Activated CD4-positive, alpha-beta T cell treated with anti-CD3 and anti-CD28 coated beads, Interleukin-2, amount 50 U/mL, for 16 hours (primary cell): Measurements from ENCODE around the gene C2CD4D.

Source experiments
- DNase-seq: peaks from one replicate; pipeline ENCODE4 v3.0.0-alpha.2; 2020

The C2CD4D gene

GRCh38 chr1:151832318-151832980, 7.2 kb downstream of the C2CD4D start:
- DNase-seq, result no peak

DNA sequence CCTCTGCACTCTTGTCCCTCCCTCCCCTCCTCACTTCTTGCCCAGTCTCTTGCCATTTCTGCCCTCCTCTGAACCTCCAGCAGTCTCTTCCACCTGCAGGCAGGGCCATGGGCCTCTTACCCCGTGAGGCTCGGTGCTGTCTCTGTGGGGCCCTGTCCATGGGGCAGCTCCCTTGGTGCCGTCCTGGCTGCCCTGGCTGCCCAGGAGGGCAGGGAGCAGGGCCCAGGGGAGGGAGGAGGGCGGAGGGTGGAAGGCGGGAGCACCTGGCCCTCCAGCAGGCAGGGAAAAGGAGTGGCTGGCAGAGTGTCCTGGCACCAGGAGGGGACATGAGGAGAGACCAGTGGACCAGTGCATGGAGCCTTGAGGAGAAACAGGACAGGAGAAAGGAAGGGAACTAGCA, 8.0 kb downstream of the C2CD4D start, which contains the start of gene RORC:
TSS of gene RORC (minus strand) at position 198 of the 400 bp plus-strand sequence. CDS start at position 160, 38 bp downstream.
- no peak for DNase-seq

DNA sequence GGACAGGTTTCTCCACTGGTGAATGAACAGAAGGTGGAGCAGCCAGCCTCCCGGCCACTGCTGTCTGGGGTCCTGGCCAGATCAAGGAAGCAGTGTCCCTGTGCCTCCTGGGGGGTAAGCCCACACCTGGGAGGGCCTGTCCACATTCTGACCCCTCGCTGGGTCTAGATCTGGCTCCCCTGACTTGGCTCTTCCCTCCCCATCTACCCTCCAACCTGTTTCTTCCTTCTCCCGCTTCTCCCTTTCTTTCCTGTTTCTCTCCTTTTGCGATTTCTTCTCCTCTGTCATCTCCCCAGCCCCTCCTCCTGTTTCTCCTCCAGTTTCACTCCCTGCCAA, 8.4 kb downstream of the C2CD4D start:
- no peak for DNase-seq

GRCh38 chr1:151830055-151830454, 9.6 kb downstream of the C2CD4D start:
- DNase-seq, result no peak

DNA sequence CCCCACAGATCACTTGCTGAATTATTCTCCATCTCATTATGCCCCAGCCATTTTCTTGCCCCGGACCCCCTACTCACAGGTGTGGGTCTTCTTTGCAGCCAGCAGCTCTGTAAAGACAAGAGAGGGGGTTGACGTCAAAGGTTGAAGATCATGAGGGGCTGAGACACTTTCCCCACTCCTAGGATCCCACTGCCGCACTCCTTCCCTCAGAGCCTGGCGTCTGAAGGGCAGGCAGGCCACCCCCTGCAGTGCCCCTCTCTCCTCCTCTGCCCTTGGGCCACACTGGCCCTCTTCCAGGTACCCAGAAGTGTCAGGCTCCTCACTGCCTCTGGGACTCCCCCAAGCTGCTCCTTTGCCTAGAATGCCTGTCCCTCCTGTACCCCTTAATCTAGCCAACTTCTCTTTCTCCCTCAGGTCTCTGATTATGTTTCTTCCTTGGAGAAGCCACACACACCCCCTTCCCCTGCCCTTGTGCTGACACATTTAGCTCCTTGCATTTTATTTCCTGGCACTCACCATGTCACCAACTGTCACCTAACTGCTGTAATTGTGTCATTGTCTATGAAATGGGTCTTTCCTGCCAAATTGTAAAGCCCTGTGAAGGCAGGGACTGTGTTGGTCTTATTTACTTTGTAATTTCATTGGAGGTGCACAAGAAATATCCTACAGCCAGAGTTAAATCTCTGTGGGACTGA, 10.1 kb downstream of the C2CD4D start:
- peak; percentile 78 for DNase-seq

DNA sequence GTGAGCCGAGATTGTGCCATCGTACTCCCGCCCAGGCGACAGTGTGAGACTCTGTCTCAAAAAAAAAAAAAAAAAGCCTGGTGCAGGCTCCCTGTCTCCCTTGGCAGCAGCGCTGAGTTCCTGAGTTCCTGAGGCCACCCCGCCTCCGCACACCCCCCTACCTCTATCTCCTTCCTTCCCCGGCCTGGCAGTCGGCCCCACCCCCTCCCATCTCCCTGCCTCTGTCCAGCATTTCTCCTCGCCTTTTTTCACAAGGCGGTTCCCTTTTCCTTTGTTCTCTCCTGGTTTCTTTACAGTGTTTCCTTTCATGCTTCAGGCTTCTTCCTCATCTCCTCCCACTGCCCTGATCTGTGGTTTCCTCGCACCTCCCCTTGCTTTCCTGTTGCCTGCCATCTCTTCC, 10.7 kb downstream of the C2CD4D start:
- no peak for DNase-seq

DNA sequence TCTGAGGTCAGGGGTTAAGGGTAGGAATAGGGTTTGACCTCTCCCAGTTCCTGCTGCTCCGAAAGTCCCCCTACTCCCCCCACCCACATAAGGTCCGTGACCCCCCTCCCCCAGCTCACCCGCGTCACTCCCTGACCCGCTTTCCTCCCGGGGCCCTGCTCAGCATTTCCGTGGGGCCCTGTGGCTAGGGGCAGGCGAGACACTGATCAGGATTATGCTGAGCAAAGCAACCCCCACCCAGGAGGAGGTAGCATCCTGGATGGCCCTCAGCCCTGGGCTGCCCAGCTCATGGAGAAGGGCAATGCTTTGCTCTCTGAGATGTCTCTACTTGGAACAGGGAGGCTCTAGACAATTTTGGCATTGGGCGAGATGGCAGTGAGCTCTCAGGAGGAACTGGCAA, 11.8 kb downstream of the C2CD4D start:
- no peak for DNase-seq

DNA sequence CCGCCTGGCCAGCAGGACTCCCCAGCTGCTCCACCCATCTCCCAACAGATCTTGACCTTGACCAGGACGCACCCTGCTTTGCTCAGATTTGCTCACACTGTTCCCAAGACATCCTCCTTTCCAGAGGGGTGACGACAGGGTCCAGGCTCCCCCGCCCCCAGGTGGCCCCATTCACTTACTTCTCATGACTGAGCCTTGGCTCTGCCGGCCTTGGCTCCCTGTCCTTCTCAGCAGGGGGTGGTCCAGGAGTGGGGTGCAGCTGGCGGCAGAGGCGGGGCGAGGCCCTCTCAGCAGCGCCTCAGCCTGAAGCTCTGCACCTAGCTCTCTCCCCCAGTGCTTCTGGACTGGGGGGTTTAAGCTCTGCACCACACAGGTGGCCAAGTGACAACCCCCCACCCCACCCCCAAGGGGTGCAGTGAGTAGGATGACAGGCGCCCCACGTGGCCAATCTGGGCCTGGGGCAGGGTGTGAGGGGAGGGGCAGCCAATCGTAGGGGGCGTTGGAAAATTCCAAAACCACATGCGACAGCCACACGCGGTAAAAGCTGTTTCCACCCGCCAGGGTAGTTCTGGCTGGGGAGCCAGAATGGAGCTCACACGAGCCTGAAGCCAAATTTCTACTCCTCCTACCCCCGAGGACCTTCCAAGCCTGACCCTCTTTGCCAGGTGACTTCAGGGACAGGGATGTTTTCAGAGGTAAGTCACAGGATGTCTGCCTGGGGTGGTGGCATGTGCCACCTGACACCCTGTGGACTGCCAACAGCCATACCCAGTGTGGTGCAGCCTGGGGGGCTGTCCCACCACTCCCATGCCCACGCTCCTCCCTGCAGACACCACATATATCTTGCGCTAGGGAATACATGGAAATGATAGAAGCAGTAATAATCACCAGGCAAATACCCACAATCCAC, 13.6 kb downstream of the C2CD4D start:
- DNase-seq, result no peak

GRCh38 chr1:151825204-151825603, 14.4 kb downstream of the C2CD4D start:
- no peak for DNase-seq

DNA sequence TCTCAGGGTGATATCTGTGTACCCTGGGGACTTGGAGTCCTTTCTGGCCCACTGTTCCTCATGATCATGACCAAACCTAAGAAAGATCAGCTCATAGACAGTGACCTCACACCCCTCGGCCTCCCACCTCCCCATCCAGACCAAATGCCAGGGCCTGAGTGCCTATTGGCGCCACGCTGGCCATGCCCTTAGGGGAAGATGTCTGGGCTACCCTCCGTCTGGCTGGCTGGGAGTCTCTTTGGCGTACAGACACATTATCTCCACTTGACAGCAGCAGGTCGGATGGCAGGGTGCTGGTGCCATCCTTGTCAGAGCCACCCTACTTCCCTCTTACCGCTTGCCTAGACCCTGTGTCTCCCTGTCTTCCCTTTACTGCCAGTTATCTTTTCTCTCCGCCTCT, 16.4 kb downstream of the C2CD4D start:
- DNase-seq, result no peak

- DNase-seq, result no peak
Measured at GRCh38 chr1:151822404-151822803, 17.2 kb downstream of the C2CD4D start.

GRCh38 chr1:151820940-151821339, 18.7 kb downstream of the C2CD4D start:
- no peak for DNase-seq

- no peak for DNase-seq
Measured at GRCh38 chr1:151819976-151820623, 19.5 kb downstream of the C2CD4D start.

GRCh38 chr1:151819227-151819835, 20.3 kb downstream of the C2CD4D start:
- no peak for DNase-seq

GRCh38 chr1:151817353-151817730, 22.3 kb downstream of the C2CD4D start:
- DNase-seq, result no peak

GRCh38 chr1:151816548-151817352, 22.9 kb downstream of the C2CD4D start:
- no peak for DNase-seq

DNA sequence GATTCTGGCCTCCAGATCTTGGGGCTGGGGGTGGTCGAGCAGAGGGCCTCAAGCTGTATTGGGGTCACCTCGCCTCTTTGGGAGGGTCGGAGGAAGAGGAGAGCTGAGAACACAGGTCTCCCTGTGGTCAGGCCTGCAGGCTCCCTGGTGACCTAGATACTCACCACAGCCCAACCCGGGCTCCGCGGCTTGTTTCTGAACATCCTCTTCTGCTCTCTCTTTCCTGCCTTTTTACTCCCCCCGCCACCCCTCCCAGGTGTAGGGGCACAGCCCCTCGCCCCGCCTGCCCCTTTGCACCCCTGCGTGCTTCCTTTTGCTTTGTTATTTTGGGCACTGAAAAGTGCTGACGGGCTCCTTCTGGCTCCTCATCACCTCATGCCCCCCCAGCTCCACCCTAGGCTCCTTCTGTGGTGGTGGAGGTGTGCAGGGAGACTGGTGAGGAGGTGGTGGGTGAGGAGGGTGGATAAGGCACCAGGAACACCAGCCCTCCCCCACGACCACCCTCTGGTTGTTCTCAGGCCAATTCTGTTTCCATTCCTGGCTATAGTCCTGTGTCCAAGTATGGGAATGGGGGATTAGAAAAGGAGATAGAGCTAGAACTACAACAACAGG, 23.8 kb downstream of the C2CD4D start:
- no peak for DNase-seq

GRCh38 chr1:151814971-151815545, 24.6 kb downstream of the C2CD4D start:
- DNase-seq, result no peak

- no peak for DNase-seq
Measured at GRCh38 chr1:151814426-151814825, 25.2 kb downstream of the C2CD4D start.

DNA sequence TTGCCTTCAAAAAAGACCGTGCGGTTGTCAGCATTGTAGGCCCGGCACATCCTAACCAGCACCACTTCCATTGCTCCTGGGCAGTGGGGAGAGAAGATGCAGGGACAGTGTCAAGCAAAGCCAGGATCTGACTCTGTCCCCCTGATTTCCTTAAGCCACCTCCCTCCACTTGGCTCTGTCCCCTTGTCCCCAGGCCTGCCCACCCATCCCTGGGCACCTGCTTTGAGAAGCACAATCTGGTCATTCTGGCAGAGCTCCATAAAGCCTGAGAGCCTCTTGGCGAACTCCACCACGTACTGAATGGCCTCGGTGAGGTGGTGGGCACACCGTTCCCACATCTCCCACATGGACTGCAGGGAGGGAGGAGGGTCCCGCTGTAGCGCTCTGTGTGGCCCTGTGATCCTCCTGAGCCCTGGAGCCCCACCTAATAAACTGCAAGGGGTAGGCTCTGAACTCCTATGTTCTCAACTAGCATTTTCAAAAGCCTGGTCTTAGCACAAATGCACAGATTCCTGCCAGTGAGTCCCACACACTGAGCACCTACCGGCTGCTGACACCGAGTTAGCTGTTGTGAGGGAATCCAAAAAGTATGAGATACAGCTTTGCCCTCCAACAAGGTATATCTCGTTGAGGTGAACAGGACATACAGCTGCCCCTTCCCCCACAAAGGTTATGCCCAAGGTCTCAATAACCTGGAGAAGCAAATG, 26.2 kb downstream of the C2CD4D start:
- DNase-seq, result no peak
